ENCODE results near the gene MKNK1.
A peak's percentile ranks its signal among the peaks of the same experiment; 100 is the strongest.

MKNK1 gene

GRCh38 chr1:46536527-46536926, 67.5 kb downstream of the MKNK1 start:
- H3K9ac ChIP-seq (ENCODE audit: low read depth, low read length) = no peak overlapping the region
- WGBS = 71% methylated on average over 1 of the region's 1 CpG
- H3K36me3 ChIP-seq (ENCODE audit: insufficient read depth, low read length) = no peaks in the 10 kb centered on the region
- H3K27me3 ChIP-seq (ENCODE audit: insufficient read depth, low read length) = peaks cover 99% of the 10 kb centered on the region
- H3K4me1 ChIP-seq (ENCODE audit: insufficient read depth, low read length) = no peaks in the 10 kb centered on the region
- H3K27ac ChIP-seq (ENCODE audit: low read depth, low read length) = no peak overlapping the region
- no peaks in the 10 kb centered on the region for H3K9me3 ChIP-seq (ENCODE audit: insufficient read depth, low read depth, low read length)
- no peak overlapping the region for H3K4me3 ChIP-seq (ENCODE audit: low read length)

- peaks cover 99% of the 10 kb centered on the region for H3K27me3 ChIP-seq (ENCODE audit: insufficient read depth, low read length)
These were observed 69.0 kb downstream of the MKNK1 start for GRCh38 chr1:46535063-46535462.

GRCh38 chr1:46533179-46533864, 70.7 kb downstream of the MKNK1 start:
- Histone ChIP-seq H3K27ac (ENCODE audit: low read depth, low read length) (no peak overlapping the region), H3K4me1 (ENCODE audit: insufficient read depth, low read length) (no peaks in the 10 kb centered on the region), H3K9ac (ENCODE audit: low read depth, low read length) (peak overlapping the region; percentile 37; the same call in 1 of the 2 replicates), H3K36me3 (ENCODE audit: insufficient read depth, low read length) (no peaks in the 10 kb centered on the region), H3K4me3 (ENCODE audit: low read length) (peak overlapping the region; percentile 50), H3K27me3 (ENCODE audit: insufficient read depth, low read length) (peaks cover 99% of the 10 kb centered on the region), H3K9me3 (ENCODE audit: insufficient read depth, low read depth, low read length) (no peaks in the 10 kb centered on the region)
- WGBS = 6% methylated on average over 71 of the region's 71 CpGs

More at GRCh38 chr1:46535063-46535462, 69.0 kb downstream of the MKNK1 start:
- Histone ChIP-seq H3K27ac (ENCODE audit: low read depth, low read length) (no peak overlapping the region), H3K4me1 (ENCODE audit: insufficient read depth, low read length) (no peaks in the 10 kb centered on the region), H3K36me3 (ENCODE audit: insufficient read depth, low read length) (no peaks in the 10 kb centered on the region), H3K9ac (ENCODE audit: low read depth, low read length) (no peak overlapping the region), H3K9me3 (ENCODE audit: insufficient read depth, low read depth, low read length) (no peaks in the 10 kb centered on the region), H3K4me3 (ENCODE audit: low read length) (no peak overlapping the region)
- WGBS = 74% methylated on average over 2 of the region's 2 CpGs

- Histone ChIP-seq H3K9ac (ENCODE audit: low read depth, low read length) (peak overlapping the region; percentile 37; the same call in 1 of the 2 replicates), H3K4me3 (ENCODE audit: low read length) (peak overlapping the region; percentile 50), H3K27me3 (ENCODE audit: insufficient read depth, low read length) (peaks cover 98% of the 10 kb centered on the region), H3K36me3 (ENCODE audit: insufficient read depth, low read length) (no peaks in the 10 kb centered on the region), H3K4me1 (ENCODE audit: insufficient read depth, low read length) (no peaks in the 10 kb centered on the region), H3K27ac (ENCODE audit: low read depth, low read length) (no peak overlapping the region), H3K9me3 (ENCODE audit: insufficient read depth, low read depth, low read length) (no peaks in the 10 kb centered on the region)
- under 1% methylated on average over 31 of the region's 31 CpGs for WGBS
These were observed 71.4 kb downstream of the MKNK1 start for GRCh38 chr1:46532498-46533178.

- H3K27me3 ChIP-seq (ENCODE audit: insufficient read depth, low read length) = peaks cover 98% of the 10 kb centered on the region
- no peak overlapping the region for H3K4me3 ChIP-seq (ENCODE audit: low read length)
- no peak overlapping the region for H3K9ac ChIP-seq (ENCODE audit: low read depth, low read length)
- no peaks in the 10 kb centered on the region for H3K36me3 ChIP-seq (ENCODE audit: insufficient read depth, low read length)
- no peak overlapping the region for H3K27ac ChIP-seq (ENCODE audit: low read depth, low read length)
- no peaks in the 10 kb centered on the region for H3K9me3 ChIP-seq (ENCODE audit: insufficient read depth, low read depth, low read length)
- no peaks in the 10 kb centered on the region; the same call in 1 of the 2 replicates for H3K4me1 ChIP-seq (ENCODE audit: insufficient read depth, low read length)
- 83% methylated on average over 3 of the region's 3 CpGs for WGBS
These were observed 72.0 kb downstream of the MKNK1 start for GRCh38 chr1:46532095-46532494.

- peaks cover 7% of the 10 kb centered on the region for H3K4me1 ChIP-seq (ENCODE audit: insufficient read depth, low read length)
- 54% methylated on average over 5 of the region's 6 CpGs for WGBS
- no peak overlapping the region for H3K9ac ChIP-seq (ENCODE audit: low read depth, low read length)
- no peaks in the 10 kb centered on the region for H3K36me3 ChIP-seq (ENCODE audit: insufficient read depth, low read length)
- H3K27me3 ChIP-seq (ENCODE audit: insufficient read depth, low read length) = peaks cover 99% of the 10 kb centered on the region
- no peak overlapping the region for H3K27ac ChIP-seq (ENCODE audit: low read depth, low read length)
- H3K9me3 ChIP-seq (ENCODE audit: insufficient read depth, low read depth, low read length) = no peaks in the 10 kb centered on the region
- H3K4me3 ChIP-seq (ENCODE audit: low read length) = no peak overlapping the region
These were observed 73.2 kb downstream of the MKNK1 start for GRCh38 chr1:46530791-46531409.

GRCh38 chr1:46530311-46530710, 73.8 kb downstream of the MKNK1 start:
- Histone ChIP-seq H3K27ac (ENCODE audit: low read depth, low read length) (no peak overlapping the region), H3K36me3 (ENCODE audit: insufficient read depth, low read length) (no peaks in the 10 kb centered on the region), H3K27me3 (ENCODE audit: insufficient read depth, low read length) (peaks cover 99% of the 10 kb centered on the region), H3K9ac (ENCODE audit: low read depth, low read length) (no peak overlapping the region), H3K4me1 (ENCODE audit: insufficient read depth, low read length) (peaks cover 11% of the 10 kb centered on the region), H3K4me3 (ENCODE audit: low read length) (no peak overlapping the region), H3K9me3 (ENCODE audit: insufficient read depth, low read depth, low read length) (no peaks in the 10 kb centered on the region)
- 62% methylated on average over 3 of the region's 3 CpGs for WGBS

- peaks cover 17% of the 10 kb centered on the region for H3K4me1 ChIP-seq (ENCODE audit: insufficient read depth, low read length)
- H3K9ac ChIP-seq (ENCODE audit: low read depth, low read length) = no peak overlapping the region
- H3K4me3 ChIP-seq (ENCODE audit: low read length) = no peak overlapping the region
- peaks cover 99% of the 10 kb centered on the region for H3K27me3 ChIP-seq (ENCODE audit: insufficient read depth, low read length)
- no peak overlapping the region for H3K27ac ChIP-seq (ENCODE audit: low read depth, low read length)
- H3K9me3 ChIP-seq (ENCODE audit: insufficient read depth, low read depth, low read length) = no peaks in the 10 kb centered on the region
- no peaks in the 10 kb centered on the region for H3K36me3 ChIP-seq (ENCODE audit: insufficient read depth, low read length)
- WGBS = 76% methylated on average over 4 of the region's 4 CpGs
These were observed 74.9 kb downstream of the MKNK1 start for GRCh38 chr1:46529031-46529630.

GRCh38 chr1:46528297-46528955, 75.6 kb downstream of the MKNK1 start:
- 54% methylated on average over 11 of the region's 11 CpGs for WGBS

GRCh38 chr1:46527474-46528296, 76.4 kb downstream of the MKNK1 start:
- Histone ChIP-seq H3K27ac (ENCODE audit: low read depth, low read length) (no peak overlapping the region), H3K4me3 (ENCODE audit: low read length) (no peak overlapping the region), H3K36me3 (ENCODE audit: insufficient read depth, low read length) (no peaks in the 10 kb centered on the region), H3K9me3 (ENCODE audit: insufficient read depth, low read depth, low read length) (no peaks in the 10 kb centered on the region), H3K27me3 (ENCODE audit: insufficient read depth, low read length) (peaks cover 99% of the 10 kb centered on the region), H3K4me1 (ENCODE audit: insufficient read depth, low read length) (peaks cover 23% of the 10 kb centered on the region), H3K9ac (ENCODE audit: low read depth, low read length) (no peak overlapping the region)
- WGBS = 27% methylated on average over 3 of the region's 3 CpGs

More at GRCh38 chr1:46528297-46528955, 75.6 kb downstream of the MKNK1 start:
- Histone ChIP-seq H3K27me3 (ENCODE audit: insufficient read depth, low read length) (peaks cover 99% of the 10 kb centered on the region), H3K9me3 (ENCODE audit: insufficient read depth, low read depth, low read length) (no peaks in the 10 kb centered on the region), H3K4me3 (ENCODE audit: low read length) (no peak overlapping the region), H3K9ac (ENCODE audit: low read depth, low read length) (no peak overlapping the region), H3K27ac (ENCODE audit: low read depth, low read length) (no peak overlapping the region), H3K4me1 (ENCODE audit: insufficient read depth, low read length) (peaks cover 17% of the 10 kb centered on the region), H3K36me3 (ENCODE audit: insufficient read depth, low read length) (no peaks in the 10 kb centered on the region)
